Measurements from ENCODE around the gene NOL4L.

Gene NOL4L

GRCh38 chr20:32460231-32460630, 124.9 kb downstream of the NOL4L start:
- no peak overlapping the region for H3K27ac ChIP-seq
- no peak for TF ChIP-seq CTCF (conservative IDR thresholded peaks at IDR 0.05)

DNA sequence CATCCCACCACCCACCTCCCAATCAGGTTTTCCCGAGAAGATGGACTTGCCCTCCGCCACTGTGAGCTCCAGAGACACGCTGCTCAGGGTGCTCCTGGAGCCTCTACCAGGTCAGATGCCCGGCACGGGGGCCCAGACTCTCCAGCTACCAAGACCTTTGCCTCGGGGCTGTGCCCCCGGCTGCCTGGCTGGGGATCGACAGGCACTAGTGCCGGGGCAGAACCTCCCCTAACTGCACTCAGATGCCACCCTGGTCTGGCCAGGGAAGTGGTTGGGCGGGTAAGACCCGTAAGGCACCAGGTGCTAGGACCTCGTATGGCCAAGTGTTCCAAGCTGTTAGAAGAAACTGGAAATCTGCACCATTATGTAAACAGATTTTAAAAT, 126.3 kb downstream of the NOL4L start:
- peak overlapping the region; percentile 73 for H3K27ac ChIP-seq
- TF ChIP-seq CTCF (conservative IDR thresholded peaks at IDR 0.05), result no peak

- peak overlapping the region; percentile 73 for H3K27ac ChIP-seq
Observed at GRCh38 chr20:32458061-32458836, 126.9 kb downstream of the NOL4L start.

DNA sequence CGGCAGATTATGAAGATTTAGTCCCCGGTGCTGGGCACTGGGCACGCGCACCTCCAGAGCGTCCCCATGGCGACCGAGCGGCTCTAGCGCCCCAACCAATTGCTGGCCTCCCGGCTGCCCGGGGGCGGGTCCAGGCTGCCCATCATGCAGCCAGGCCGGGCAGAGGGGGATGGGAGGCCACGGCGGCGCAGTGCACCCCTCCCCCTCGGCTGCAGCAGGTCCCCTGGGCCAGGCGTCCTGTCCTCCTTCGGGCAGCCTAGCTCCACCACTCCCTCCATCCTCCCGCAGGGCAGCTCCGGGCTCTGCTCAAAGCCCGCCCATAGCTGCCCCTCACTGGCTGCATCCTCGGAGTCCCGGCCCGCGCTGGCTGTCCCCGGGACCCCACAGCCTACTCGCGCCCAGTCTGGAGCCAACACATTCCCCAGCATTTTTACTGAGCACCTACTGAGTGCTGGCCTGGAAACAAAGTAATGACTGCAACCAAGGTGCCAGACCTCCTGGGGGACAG, 127.6 kb downstream of the NOL4L start:
- TF ChIP-seq CTCF (conservative IDR thresholded peaks at IDR 0.05), result no peak
- H3K27ac ChIP-seq, result peak overlapping the region; percentile 73

More at GRCh38 chr20:32458061-32458836, 126.9 kb downstream of the NOL4L start:
- no peak for TF ChIP-seq CTCF (conservative IDR thresholded peaks at IDR 0.05)

GRCh38 chr20:32456869-32457478, 128.2 kb downstream of the NOL4L start:
- H3K27ac ChIP-seq, result peak overlapping the region; percentile 73
- peak; percentile 97 for TF ChIP-seq CTCF (conservative IDR thresholded peaks at IDR 0.05)

DNA sequence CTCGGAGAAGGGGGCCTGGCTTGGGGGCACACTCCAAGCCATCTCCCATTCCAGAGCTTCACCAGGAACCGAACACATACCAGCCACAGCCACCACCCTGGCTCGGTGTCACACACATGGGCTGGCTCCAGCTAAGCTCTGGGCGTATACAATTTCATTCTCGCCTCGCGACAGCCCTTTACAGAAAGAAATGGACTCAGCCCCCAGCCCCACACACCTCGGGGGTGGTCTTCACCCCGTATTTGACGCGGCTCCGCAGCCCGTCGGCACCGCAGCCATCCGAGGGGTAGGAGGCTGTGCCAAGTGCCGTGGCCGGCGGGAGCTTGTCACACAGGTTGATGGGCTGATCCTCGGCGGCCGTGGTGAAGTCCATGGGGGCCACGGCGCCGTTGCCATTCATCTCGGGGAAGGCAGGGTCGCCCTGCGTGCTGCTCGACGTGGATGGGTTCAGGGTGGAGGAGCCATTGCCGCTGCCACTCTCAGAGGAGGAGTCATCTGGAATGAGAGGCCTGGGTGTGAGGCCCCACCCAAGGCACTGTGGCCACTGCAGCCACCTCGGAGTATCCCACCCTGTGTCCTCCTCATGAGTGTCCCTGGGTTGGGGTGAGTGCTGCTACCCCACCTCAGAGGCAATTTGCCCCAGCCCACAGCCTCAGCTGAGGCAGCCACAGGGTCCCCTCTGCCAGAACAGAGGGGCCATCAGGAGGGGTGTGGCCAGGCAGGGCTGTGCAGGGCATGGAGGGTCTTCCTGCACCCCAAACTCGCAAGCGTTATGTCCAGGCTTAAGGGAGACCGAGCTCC, 129.0 kb downstream of the NOL4L start:
- peak overlapping the region; percentile 73 for H3K27ac ChIP-seq
- no peak for TF ChIP-seq CTCF (conservative IDR thresholded peaks at IDR 0.05)
